ENCODE data around the gene STK32B.

The STK32B gene

DNA sequence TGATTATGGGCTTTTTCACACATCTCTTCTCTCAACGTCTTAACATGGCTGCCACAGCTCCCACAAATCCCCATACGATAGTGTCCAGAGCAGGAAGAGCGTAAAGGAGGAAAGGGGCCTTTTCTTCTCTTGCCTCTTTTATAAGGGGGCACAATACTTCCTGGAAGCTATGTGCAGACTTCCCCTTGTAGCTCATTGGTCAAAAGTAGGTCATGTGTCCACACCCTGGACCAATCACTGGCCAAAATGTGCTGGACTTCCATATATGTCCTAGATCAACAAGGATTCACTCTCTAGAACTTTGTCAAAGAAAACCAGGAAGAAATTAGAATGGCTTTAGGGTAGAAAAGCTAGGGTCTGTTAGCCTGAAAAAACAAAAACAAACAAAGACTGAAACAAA is 26.7 kb downstream of the STK32B start:
- no peak for DNase-seq

DNA sequence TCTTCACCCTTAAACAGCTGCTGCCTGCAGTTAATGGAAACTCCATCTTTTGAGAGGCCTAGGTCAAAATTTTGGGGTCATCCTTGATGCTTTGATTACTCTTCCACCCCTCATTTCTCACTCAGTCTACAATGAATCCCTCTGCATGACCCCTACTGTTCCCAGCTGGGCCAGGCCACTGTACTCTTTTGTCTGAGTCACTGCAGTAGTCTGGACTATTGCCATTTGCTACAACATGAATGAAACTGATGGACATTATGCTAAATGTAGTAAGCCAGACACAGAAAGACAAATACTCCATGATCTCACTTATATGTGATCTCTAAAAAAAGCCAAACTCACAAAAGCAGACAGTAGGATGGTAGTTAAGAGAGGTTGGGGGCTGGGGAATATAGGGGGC is 28.3 kb downstream of the STK32B start:
- DNase-seq: no peak

DNA sequence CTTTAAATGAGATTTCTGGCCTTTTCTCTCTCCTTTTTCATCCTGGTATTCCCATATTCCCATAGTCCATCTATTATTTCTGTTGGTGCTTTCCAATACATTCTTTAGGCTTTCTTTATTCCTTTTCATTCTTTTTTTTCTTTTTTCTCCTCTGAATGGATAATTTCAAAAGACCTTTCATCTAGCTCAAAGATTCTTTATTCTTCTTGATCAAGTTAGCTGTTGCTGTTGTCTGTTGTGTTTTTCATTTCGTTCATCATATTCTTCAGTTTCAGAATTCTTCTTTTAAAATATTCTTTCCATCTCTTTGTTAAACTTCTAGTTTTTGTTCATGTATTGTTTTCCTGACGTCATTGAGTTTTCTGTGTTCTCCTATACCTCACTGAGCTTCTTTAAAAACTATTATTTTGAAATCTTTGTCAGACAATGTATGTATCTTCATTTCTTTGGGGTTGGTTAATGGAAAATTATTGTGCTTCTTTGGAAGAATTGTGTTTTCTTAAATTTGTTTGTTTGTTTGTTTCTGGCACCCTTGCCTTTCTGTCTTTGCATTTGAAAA is 30.2 kb downstream of the STK32B start:
- DNase-seq: no peak

DNA sequence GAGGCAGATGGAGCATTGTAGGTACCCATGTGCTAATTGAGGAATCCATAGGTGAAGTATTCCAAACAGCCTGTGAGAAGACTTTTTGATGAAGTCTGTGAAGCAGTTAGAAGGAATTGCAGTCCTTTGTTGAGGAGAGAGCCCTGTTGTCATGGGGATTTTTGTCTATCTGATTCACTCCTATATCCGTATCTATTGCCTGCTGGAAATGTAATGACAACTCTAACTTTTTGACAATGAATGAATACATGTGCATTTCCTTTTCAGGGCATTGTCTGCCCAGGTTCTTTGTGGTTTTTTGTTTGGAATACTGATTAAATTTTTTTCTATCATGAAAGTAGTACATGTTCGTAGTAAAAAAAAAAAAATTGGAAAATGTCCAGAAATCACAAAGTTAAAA is 31.1 kb downstream of the STK32B start:
- no peak for DNase-seq

DNA sequence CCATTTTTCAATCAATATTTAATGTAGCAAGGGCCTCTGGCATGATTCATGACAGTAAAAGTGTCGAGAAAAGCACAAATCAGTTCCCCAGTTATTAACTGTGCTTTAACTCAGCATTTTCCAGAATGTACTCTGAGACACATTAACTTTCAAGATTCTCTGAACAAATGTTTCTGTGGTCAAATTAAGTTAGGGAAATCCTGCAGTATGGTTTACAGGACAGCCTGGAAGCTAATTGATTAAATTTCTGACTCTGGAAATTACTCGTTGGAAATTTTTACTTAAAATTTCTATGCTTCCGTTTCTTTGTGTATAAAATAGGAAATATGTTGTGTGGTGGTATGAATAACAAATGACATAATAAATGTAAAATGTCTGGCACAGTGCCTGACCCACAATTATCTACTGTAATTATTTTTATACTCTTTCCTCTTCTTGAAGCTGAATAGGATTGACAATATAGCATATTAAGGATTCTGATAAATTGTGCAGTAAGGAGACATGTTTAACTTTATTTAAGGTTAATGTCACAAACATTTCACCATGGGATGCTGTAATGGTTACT is 33.7 kb downstream of the STK32B start:
- no peak for DNase-seq

DNA sequence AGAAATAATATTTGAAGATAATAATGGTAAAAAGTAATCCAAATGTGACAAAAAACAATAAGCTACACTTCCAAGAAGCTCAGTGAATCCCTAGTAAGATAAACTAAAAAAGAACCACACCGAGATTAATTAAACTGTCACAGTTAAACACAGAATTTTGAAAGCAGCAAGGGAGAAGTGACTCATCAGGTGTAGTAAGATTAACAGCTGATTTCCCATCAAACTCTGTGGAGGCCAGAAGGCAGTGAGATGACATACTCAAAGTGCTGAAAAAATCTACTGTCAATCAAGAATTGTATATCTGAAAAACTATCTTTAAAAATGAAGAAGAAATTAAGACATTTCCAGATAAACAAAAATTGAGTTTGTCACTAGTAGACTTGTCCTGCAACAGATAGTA is 35.3 kb downstream of the STK32B start:
- DNase-seq: no peak

DNA sequence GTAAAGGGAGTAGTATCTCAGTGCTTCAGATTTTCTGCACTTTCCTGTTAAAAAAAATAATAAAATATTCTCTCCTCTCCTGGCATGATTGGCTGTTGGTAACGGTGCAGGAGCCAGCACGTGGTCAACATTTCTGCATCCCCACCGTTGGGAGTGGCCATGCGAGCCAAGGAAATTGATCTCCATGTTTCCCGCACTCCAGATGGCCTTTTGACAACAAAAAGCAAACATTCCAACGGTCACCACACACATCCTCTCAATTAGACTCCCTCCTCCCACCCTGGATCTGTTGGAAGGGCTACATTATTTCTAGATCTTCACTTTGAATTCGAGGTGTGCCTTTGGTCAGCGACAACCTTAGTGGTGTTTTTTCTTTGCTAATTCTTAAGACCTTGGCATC is 45.0 kb downstream of the STK32B start:
- DNase-seq: no peak

DNA sequence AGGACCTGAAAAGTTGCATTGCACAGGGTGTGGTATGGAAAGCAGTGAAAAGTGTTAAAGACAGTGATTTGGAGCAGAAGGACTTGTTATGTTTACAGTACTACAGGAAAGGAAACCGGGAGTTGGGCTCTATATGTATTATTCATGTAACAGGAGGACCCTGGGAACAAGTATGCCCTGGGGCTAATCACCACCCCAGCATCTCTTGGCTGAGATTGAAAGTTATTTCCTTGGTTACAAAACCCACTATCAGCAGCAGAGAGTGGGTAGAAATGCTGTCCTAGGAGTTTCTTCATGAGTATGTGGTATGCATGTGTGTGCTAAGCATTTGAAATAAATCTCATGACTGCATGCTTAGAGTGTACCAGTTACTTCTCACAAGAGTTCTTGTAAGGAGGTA is 46.9 kb downstream of the STK32B start:
- no peak for DNase-seq

DNA sequence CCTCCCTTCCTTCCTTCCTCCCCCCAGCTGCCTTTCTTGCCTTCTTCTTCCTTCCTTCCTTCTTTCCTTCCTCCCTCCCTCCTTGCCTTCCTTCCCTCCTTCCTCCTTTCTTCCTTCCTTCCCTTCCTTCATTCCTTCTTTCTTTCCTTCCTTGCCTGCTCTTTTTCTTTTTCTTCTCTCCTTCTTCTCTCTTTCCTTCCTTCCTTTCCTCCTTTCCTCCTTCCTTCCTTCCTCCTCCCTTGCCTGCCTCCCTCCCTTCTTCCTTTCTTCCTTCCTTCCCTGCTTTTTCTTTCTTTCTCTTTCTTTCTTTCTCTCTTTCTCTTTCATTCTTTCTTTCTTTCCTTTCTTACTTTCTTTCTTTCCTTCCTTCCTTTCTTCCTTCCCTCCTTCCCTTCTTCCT is 49.1 kb downstream of the STK32B start:
- no peak for DNase-seq

DNA sequence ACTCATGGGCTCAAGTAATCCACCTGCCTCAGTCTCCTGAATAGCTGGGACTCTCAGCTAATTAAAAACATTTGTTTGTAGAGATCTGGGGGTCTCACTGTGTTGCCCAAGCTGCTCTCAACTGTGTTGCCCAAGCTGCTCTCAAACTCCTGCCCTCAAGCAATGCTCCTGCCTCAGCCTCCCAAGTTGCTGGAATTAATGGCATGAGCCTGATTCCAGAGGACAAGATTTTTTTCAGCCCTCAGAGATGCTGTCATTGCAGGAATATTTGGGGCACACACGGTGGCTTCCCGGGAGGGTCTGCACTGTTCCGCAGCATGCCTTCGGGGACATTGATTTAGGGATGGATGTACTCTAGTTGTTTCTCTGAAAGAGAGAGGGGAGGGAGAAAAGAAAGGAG is 49.7 kb downstream of the STK32B start:
- no peak for DNase-seq

DNA sequence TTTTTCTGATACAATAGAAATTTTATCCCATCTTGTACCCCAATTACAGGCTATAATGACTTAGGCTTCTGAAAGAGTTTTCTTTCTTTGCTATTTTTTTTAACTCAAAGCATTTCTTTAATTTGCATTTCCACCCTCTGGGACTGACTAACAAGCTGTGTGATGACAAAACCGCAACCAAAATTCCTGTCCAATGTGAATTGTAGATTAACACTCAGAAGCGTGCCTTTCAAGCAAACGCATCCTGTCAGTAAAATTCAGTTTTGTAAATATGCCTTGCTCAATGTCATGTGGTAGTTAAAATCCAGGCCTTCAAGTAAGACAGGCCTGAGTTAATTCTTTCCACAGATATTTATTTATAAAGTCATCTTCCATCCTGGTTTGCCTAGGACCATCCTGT is 50.3 kb downstream of the STK32B start:
- DNase-seq: no peak

DNA sequence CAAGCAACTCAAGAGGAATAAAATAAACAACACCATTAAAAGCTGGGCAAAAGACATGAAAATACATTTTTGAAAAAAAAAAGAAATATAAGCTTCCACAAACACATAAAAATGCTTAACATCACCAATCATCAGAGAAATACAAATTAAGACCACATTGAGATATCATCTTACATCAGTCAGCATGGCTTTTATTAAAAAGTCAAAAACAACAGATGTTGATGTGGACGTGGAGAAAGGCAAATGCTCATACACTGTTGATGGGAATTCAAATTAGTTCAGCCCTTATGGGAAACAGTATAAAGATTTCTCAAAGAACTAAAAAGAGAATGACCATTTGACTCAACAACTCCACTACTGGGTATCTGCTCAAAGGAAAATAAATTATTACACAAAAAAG is 59.6 kb downstream of the STK32B start:
- no peak for DNase-seq

DNA sequence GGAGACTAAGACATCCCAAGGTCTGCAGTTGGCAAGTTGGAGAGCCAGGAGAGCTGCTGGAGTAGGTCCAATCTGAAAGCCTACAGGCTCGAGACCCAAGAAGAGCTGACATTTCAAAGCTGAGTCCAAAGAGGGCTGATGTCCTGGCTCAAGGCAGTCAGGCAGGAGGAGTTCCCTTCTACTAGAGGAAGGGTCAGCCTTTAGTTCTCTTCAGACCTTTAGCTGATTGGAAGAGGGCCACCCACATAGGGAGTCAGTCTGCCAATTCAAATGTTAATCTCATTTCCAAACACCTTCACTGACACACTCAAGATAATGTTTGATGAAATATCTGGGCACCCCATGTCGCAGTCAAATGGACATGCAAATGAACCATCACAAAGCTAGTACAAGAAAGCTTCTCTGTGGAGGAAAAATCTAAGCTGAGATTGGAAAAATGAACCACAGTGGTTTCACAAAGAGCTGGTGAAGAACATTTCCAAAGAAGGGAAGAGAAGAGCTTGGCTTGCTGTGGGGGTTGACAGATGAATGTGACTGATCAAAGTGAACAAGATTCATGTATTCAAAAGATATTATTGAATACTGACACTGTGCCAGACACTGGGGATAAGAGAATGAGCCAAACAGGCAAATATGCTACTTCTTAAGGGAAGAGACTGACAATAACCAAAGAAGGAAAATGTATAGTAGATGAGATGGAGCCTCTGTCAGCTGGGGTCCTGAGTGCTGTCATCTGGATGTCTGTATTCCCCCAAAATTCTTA is 61.2 kb downstream of the STK32B start:
- no peak for DNase-seq

DNA sequence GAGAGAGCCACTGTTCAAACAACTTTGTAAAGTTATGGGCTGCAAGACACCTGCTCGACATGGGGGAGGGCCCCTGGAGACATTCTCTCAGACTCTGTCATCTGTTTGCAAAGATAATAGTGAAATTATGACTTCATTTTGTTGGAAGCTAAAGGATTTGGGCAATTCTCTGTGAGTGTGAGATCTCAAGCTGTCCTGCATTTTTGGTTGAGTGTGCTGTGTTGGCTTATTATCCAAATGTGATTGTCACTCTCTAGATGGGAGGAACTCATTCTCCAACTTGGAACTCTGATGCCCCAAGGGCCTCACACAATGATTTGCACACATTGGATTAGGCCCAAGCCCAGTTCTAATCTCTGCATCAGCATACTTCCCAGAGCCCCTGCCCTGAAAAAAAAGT is 63.7 kb downstream of the STK32B start:
- DNase-seq: no peak

DNA sequence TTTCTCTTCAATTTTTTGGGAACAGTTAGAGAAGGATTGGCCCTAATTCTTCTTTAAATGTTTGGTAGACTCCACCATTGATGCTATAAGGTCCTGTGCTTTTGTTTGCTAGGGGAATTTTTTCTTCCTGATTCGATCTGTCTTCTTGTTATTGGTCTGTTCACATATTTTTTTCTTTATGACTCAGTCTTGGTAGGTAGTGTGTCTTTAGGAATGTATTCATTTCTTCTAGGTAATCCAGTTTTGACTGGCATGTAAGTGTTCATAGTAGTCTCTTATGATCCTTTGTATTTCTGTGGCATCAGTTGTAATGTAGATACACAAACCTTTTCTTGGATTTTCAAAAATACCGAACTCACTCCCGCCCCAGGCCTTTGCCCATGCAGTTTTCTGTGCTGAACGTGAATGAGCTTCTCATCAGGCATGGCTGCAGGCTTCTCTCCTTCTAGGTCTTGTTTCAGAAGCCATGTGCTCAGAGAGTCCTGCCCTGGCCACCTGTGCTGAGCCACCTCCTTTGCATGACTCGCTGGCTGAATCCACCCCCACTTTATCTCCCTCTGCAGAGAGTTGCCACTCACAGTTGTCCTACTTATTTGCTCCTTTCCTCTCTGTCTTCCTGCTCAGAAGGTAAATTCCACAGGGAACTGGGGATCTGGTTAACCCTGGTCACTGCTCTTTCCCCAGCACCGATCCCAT is 67.0 kb downstream of the STK32B start:
- DNase-seq: no peak

DNA sequence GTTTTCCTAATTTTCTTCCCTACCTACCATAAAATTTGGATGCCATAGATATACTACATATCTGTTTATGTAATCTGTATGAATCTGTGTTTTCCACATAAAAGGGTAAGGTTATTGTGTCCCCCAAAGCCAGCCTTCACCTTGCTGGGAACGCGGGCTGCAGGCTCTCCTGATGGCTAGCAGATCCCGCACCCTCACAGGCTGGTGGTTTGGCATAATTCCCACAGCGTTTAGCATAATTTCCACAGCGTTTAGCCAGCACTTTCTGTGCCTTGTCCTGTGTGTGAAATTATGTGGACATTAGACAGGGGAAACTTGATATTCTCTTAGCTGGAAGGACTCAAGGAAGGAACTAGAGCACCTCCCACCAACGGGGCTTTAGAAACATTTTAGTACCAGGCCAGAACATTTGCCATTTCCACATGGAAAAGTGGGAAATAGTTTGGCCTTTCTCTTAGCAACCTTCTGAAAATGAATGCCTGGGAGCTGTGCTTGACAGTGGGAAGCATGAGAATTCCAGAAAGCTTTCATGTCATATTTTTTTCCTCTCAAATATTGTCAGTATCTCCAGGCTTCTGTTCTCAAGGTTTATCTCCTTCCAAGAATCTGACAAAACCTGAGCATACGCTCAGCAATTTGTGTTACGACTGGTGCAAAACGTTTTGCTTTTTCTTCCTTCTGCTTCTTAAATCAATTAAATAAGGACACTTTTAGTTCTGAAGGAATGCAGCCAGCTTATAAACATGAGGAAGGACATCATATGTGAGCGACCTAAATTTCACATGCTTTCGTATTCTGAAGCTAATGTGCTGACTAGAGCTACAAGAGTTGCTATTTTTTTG is 67.9 kb downstream of the STK32B start:
- no peak for DNase-seq

DNA sequence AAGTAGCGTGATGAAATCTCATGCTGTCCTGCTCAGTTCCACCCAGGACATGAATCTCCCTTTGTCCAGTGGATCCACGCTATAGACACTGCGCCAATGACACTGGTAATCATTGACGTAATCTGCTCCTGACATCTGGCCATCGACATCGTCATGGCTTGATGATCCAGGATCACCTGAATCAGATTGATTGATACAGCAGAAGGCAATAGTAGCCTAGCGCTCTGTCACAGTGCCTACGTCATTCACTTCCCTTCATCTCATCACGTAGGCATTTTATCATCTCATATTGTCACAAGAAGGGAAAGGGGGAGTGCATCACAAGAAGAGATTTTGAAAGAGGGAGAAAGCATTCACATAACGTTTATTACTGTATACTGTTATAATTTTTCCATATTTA is 68.8 kb downstream of the STK32B start:
- no peak for DNase-seq

DNA sequence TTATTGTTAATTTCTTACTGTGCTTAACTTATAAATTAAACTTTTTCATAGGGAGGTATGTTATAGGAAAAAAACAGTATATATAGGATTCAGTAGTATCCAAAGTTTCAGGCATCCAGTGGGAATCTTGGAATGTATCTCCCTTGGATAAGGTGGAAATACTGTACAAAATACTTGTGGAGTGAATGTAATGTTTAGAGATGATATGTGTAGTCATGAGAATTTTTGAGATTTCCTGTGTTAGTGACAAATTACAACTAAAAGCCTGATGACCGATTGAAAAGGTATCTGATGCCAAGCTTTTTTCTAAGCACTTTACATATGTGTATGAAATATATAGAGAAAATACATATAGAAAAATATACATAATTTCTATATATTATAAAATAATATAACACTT is 69.2 kb downstream of the STK32B start:
- no peak for DNase-seq

DNA sequence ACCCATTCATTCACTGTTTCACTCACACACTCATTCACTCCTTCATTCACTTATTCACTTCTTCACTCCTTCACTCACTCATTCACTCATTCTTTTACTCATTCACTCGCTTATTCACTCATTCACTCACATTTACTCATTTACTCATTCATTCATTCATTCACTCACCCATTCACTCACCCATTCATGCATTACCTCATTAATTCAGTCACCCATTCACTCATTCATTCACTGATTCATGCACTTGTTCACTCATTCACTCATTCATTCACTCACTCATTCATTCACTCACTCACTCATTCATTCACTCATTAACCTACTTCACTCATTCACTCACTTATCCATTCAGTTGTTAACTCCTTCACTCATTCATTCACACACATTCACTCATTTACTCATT is 70.8 kb downstream of the STK32B start:
- DNase-seq: no peak

DNA sequence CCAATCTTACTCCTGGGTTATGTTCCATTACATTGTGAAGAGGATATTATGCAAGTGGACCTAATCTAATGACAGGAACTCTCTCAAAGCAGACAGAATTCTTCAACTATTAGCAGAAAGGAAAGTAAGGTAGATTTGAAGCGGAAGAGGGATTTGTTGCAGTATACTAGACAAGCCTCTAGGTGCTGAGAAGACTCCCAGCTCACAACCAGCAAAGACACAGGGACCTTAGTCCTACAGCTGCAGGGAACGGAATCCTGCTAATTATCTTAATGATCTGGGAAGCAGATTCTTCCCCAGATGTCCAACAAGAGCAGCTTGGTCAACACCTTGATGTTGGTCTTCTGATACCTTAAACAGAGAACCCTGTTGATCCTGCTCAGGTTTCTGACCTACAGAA is 73.6 kb downstream of the STK32B start:
- DNase-seq: no peak

DNA sequence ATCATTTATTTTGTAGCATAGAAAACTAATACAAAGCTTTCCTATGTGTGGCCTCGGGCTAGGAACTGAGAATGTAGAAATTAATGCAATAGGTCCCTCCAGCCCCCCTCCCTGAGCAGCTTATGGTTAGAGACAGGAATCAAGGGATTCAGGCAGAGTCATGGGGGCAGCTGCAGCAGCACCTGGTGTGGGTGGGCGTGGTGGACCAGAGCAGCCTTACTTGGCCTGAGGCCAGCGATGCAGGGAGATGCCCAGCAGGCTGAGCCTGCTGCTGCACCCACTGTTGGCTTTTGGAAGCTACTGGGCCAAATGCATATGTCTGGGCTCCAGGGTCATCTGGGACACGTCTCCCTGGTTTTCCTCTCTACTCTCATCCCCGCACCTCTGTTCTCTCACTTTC is 74.0 kb downstream of the STK32B start:
- DNase-seq: no peak

DNA sequence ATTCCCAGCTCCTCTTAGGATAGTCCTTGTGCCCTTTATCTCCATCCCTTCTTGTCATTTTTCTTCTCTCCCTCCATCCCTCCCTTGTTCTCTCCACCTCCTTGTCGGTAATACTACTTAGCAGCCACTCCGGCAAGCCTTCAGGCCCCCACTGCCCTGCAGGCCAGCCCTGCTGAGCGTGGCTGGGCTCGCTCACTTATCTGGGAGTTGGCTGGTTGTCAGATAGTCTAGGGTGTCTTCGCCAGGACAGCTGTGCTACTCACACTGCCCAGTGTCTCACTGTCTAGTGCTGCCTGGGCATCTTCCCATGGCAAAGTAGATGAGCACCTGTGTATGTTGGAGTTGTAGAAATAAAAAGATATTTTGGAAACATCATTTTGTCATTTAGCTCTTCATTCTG is 75.0 kb downstream of the STK32B start:
- no peak for DNase-seq

DNA sequence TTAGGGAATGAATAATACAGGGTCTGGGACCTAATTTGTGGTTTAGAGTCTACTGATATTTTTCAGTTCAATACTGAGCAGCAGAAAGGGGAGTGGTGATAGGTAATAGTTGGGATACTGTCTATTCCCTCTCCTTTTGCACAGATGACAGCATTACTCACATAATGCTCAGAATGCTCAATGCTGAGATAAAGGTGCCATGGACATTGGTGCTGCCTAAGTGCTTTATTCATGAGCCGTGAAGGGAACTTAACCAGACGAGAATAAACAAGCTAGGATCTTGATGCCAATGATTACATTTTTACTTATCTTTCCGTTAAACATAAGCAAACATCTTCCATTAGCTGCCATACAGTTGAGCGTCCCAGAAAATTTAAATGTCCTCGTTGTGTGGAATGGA is 75.6 kb downstream of the STK32B start:
- no peak for DNase-seq
